ENCODE measurements around the gene C1QTNF12.
A peak's percentile ranks its signal among the peaks of the same experiment; 100 is the strongest.

Gene C1QTNF12

DNA sequence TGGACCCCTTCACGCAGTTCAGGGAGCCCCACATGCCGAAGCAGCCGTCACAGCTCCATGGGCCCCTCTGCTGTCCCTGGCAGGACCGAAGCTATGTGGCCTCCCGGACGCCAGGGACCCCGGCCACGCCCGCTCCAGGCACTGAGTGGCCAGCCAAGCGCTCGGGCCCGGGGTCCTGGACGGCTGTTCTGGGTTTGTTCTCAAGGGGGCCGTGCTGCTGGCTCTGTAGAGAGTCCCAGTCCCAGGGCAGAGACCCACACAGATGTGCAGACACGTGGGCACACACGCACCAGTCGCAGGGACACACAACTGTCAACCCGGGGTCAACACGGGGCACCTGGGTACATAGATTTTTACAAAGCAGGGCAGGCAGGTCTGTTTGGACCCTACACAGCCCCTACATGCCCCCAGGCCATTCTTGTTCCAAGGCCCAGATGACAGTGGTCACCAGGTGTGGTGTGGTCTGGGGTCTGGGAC is 7.8 kb downstream of the C1QTNF12 start:
- Histone ChIP-seq H3K27ac (ENCODE audit: low read depth, low read length) (no peak overlapping the region), H3K9me3 (ENCODE audit: control insufficient read depth, insufficient read depth, low read depth, low read length) (no peaks in the 10 kb centered on the region), H3K4me1 (ENCODE audit: control insufficient read depth, insufficient read depth, low read length) (peaks cover 14% of the 10 kb centered on the region; the same call in 1 of the 2 replicates), H3K9ac (ENCODE audit: low read length) (no peak overlapping the region), H3K36me3 (ENCODE audit: control insufficient read depth, insufficient read depth, low read length) (no peaks in the 10 kb centered on the region; the same call in 1 of the 2 replicates), H3K4me3 (ENCODE audit: low read depth, low read length) (no peak overlapping the region), H3K27me3 (ENCODE audit: control insufficient read depth, insufficient read depth, low read length) (no peaks in the 10 kb centered on the region)

DNA sequence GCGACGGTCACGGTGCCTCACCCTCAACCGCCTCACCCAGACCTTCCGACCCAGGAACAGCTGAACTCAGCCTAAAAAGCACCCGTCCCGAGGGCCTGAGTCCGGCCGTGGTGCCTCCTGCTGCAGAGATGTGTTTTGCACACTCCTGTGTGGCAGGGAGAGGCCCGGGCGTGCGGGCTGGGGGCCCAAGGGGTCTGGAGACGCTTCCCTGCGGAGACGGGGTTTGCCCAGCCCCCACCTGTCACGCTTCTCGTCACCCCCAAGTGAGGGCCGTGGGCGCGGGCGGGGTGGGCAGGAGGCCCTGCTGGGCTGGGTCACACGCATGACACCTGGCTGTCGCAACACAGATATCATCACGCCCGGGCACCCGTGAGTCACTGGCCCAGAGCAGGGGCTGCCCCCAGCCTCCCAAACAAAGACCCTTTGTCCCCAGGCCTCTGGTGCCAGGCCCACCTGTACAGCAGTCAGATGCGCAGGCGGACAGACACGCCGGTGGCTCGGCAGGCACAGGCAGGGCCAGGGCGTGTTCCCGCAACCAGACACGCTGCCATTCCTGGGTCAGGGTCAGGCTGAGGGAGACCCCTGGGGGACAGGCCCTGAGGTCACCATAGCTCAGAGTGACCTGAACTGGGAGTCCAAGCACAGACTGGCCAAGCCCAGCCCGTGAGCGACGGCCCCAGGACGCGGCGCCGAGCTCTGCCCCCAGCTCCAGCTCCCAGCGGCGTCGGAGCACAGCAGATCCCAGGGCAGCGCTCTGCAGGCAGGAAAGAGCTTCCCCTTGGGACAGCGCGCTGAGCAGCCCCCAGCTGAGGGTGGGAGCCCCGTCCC is 8.4 kb downstream of the C1QTNF12 start:
- Histone ChIP-seq H3K9ac (ENCODE audit: low read length) (no peak overlapping the region), H3K27me3 (ENCODE audit: control insufficient read depth, insufficient read depth, low read length) (no peaks in the 10 kb centered on the region), H3K36me3 (ENCODE audit: control insufficient read depth, insufficient read depth, low read length) (peaks cover 3% of the 10 kb centered on the region), H3K27ac (ENCODE audit: low read depth, low read length) (no peak overlapping the region), H3K4me3 (ENCODE audit: low read depth, low read length) (no peak overlapping the region), H3K4me1 (ENCODE audit: control insufficient read depth, insufficient read depth, low read length) (peaks cover 14% of the 10 kb centered on the region; the same call in 1 of the 2 replicates), H3K9me3 (ENCODE audit: control insufficient read depth, insufficient read depth, low read depth, low read length) (no peaks in the 10 kb centered on the region)

DNA sequence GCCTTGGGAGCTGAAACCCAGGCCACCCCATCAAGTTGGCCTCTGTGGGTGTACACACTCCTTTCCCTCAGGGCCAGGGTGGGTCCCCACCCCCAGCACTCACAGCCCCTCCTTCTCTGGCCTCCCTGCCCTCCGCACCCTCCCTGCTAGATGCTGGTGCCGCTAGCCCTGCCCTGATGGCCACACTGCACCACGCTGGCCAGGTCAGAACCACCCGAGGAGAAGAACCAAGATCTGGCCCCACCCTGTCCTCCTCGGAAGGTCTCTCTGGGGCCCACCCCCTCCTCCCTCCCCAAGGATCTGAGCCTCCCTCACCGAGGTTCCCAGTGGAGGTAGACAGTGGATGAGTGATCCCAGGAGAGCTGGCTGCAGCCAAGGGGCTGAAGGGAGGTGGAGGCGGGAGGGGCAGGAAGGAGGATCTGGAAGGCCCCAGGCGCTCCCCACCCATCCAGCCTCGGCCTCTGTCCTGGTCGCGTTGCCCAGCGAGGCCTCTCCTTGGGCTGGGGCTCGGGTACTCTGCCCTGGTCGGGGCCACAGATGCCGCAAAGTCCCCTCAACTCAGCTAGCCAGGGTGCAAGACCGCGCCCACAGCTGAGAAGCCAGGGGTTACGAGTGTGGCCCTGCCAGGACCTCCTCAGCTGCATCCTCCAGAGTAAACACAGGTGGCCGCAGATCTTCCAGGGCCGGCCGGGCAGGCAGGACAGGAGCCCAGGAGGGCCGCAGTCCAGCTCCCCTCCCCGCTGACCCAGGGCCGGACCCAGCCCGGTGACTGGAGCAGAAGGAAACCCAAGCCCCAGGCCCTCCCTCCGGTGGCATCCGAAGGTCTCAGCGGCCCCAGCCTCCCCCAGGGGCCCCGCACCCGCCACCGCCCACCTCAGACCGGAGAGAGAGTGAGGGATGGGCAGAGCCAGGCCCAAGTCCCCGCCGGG is 9.3 kb downstream of the C1QTNF12 start:
- Histone ChIP-seq H3K27ac (ENCODE audit: low read depth, low read length) (no peak overlapping the region), H3K4me3 (ENCODE audit: low read depth, low read length) (no peak overlapping the region), H3K9ac (ENCODE audit: low read length) (no peak overlapping the region), H3K4me1 (ENCODE audit: control insufficient read depth, insufficient read depth, low read length) (peaks cover 14% of the 10 kb centered on the region; the same call in 1 of the 2 replicates), H3K9me3 (ENCODE audit: control insufficient read depth, insufficient read depth, low read depth, low read length) (0 out of 2 replicates have a peak, but pooled peaks cover 2% of the 10 kb centered on the region), H3K27me3 (ENCODE audit: control insufficient read depth, insufficient read depth, low read length) (no peaks in the 10 kb centered on the region), H3K36me3 (ENCODE audit: control insufficient read depth, insufficient read depth, low read length) (peaks cover 3% of the 10 kb centered on the region)

DNA sequence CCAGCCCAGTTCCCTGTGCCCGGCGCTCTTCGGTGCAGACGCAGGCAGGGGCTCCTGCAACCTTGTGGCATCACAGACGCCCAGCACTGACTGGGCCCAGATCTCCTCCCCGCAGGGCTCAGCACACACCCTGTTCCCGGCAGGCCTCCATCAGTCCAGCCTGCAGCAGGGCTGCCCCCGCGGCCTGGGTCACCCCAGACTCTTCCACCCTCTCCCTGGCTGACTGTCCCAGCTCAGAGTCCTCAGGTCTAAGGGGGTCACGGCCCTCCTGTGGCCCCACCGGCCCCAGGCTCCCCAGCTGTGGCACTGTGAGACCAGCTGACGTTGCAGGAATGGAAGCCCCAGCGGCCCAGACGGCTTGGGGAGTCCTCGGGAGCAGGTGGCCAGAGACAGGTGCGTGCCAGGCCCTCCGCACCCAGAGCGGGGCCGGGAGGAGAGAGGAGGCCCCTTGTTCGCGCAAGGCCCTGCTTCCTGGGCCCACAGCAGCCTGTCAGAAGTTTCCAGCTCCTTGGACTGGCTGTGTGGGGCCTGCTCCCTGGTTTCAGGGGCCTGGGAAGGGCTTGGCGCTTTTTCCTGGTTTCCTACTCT is 10.3 kb downstream of the C1QTNF12 start:
- Histone ChIP-seq H3K4me1 (ENCODE audit: control insufficient read depth, insufficient read depth, low read length) (peaks cover 14% of the 10 kb centered on the region; the same call in 1 of the 2 replicates), H3K9me3 (ENCODE audit: control insufficient read depth, insufficient read depth, low read depth, low read length) (0 out of 2 replicates have a peak, but pooled peaks cover 2% of the 10 kb centered on the region), H3K36me3 (ENCODE audit: control insufficient read depth, insufficient read depth, low read length) (peaks cover 3% of the 10 kb centered on the region), H3K9ac (ENCODE audit: low read length) (no peak overlapping the region), H3K4me3 (ENCODE audit: low read depth, low read length) (no peak overlapping the region), H3K27me3 (ENCODE audit: control insufficient read depth, insufficient read depth, low read length) (no peaks in the 10 kb centered on the region), H3K27ac (ENCODE audit: low read depth, low read length) (no peak overlapping the region)

DNA sequence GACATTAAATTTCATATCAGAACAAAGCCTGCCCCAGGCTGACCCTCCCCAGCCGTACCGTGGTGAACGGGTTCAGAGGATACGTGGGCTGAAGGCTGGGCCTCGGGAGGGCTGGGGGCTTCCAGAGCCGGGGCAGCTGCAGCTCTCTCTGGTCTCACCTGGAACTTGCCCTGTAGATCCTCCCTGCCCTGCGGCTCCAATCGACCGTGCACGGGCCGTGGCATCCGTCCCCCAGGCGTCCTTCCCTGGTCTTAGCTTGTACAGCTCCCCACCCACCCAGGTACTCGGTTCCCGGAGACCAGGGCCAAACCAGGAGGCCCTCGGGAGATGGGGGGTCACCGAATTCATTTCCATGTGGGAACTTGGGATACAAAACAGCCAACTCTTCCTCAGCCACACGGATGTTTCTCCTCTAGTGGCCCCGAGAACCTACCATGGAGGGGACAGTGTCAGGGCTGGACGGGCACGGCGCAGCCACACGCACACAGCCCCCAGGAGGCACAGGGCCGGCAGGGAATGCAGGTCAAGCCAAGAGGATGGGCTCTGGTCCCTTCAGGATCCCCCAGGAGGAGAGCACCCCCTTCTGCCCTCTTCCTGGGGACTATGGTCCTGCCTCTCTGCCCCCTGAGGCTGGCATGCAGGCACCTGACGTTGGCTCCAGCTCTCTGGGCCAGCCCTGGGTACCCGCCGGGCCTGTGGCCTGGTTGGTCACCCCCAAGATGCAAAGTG is 11.3 kb downstream of the C1QTNF12 start:
- no peak overlapping the region for H3K27ac ChIP-seq (ENCODE audit: low read depth, low read length)

DNA sequence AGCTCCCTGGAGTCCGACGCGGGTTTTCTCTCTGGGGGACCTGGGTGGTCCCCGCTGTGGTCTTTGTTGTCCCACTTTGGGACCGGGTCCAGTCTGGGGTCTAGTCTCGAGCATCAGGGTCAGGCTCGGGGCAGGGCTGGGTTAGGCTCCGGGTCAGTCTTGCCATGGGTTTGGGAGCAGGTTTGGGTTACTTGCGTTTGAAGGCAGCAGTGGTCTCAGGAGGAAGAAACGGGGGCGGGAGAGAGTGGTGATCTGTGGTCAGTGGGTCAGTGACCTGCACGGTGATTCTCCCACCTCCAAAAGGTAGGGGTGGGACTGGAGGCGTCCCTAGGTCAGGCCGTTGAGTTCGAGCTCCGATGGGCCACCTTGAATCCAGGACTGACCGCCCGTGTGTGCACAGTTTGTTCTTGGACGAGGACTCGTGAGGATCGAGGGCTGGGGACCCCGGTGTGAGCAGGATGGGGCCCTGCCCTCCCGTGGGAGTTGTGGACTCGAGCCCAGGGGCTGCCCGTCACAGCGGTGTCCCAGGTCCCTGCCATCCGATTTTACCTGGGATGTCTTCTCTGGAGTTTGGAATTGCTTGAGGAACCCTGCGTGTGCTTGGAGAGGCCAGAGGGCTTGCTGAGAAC is 12.2 kb downstream of the C1QTNF12 start:
- Histone ChIP-seq H3K4me1 (ENCODE audit: control insufficient read depth, insufficient read depth, low read length) (peaks cover 17% of the 10 kb centered on the region; the same call in 1 of the 2 replicates), H3K9ac (ENCODE audit: low read length) (no peak overlapping the region), H3K27ac (ENCODE audit: low read depth, low read length) (no peak overlapping the region), H3K9me3 (ENCODE audit: control insufficient read depth, insufficient read depth, low read depth, low read length) (0 out of 2 replicates have a peak, but pooled peaks cover 2% of the 10 kb centered on the region), H3K4me3 (ENCODE audit: low read depth, low read length) (no peak overlapping the region), H3K27me3 (ENCODE audit: control insufficient read depth, insufficient read depth, low read length) (no peaks in the 10 kb centered on the region), H3K36me3 (ENCODE audit: control insufficient read depth, insufficient read depth, low read length) (peaks cover 3% of the 10 kb centered on the region)

More for the DNA sequence above, 11.3 kb downstream of the C1QTNF12 start:
- H3K9me3 ChIP-seq (ENCODE audit: control insufficient read depth, insufficient read depth, low read depth, low read length) = 0 out of 2 replicates have a peak, but pooled peaks cover 2% of the 10 kb centered on the region
- peaks cover 3% of the 10 kb centered on the region for H3K36me3 ChIP-seq (ENCODE audit: control insufficient read depth, insufficient read depth, low read length)
- peaks cover 17% of the 10 kb centered on the region; the same call in 1 of the 2 replicates for H3K4me1 ChIP-seq (ENCODE audit: control insufficient read depth, insufficient read depth, low read length)
- no peak overlapping the region for H3K4me3 ChIP-seq (ENCODE audit: low read depth, low read length)
- H3K9ac ChIP-seq (ENCODE audit: low read length) = no peak overlapping the region
- H3K27me3 ChIP-seq (ENCODE audit: control insufficient read depth, insufficient read depth, low read length) = no peaks in the 10 kb centered on the region

DNA sequence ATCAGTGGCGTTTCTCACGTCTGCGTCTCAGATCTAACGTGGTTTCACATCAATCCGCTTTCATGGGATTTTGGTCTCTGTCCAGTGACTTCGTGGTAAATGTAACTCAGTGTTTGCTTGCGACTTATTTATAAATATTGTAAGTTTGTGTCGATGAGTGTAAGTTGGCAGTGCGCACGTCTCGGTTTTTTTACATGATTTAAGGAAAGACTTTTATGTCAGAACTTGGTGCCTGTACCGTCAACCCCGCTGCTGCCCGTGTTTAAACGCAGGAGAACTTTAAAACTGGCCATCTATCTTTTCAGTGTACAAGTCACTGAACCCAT is 13.0 kb downstream of the C1QTNF12 start:
- Histone ChIP-seq H3K27me3 (ENCODE audit: control insufficient read depth, insufficient read depth, low read length) (no peaks in the 10 kb centered on the region), H3K4me3 (ENCODE audit: low read depth, low read length) (no peak overlapping the region), H3K9ac (ENCODE audit: low read length) (no peak overlapping the region), H3K4me1 (ENCODE audit: control insufficient read depth, insufficient read depth, low read length) (peaks cover 17% of the 10 kb centered on the region; the same call in 1 of the 2 replicates), H3K27ac (ENCODE audit: low read depth, low read length) (no peak overlapping the region), H3K9me3 (ENCODE audit: control insufficient read depth, insufficient read depth, low read depth, low read length) (0 out of 2 replicates have a peak, but pooled peaks cover 2% of the 10 kb centered on the region), H3K36me3 (ENCODE audit: control insufficient read depth, insufficient read depth, low read length) (peaks cover 10% of the 10 kb centered on the region)

DNA sequence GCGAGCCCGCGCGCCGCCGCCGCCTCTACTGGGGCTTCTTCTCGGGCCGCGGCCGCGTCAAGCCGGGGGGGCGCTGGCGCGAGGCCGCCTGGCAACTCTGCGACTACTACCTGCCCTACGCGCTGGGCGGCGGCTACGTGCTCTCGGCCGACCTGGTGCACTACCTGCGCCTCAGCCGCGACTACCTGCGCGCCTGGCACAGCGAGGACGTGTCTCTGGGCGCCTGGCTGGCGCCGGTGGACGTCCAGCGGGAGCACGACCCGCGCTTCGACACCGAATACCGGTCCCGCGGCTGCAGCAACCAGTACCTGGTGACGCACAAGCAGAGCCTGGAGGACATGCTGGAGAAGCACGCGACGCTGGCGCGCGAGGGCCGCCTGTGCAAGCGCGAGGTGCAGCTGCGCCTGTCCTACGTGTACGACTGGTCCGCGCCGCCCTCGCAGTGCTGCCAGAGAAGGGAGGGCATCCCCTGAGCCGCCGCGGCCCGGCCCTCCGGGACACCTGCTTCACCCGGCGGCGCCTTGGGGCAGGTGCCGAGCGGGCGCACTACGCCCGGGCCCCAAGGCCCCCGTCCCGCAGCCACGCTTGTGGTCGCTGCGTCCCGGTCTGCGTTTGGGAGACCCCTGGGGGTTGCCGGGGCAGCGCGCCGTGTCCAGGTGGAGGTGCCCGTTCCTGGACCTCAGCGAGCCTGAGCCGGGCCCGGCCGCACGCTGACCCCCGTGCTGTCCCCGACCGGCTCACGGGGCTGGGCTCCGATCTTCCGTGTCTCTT is 13.5 kb downstream of the C1QTNF12 start:
- no peaks in the 10 kb centered on the region for H3K27me3 ChIP-seq (ENCODE audit: control insufficient read depth, insufficient read depth, low read length)
- peaks cover 13% of the 10 kb centered on the region; the same call in 1 of the 2 replicates for H3K4me1 ChIP-seq (ENCODE audit: control insufficient read depth, insufficient read depth, low read length)
- H3K9ac ChIP-seq (ENCODE audit: low read length) = no peak overlapping the region
- H3K36me3 ChIP-seq (ENCODE audit: control insufficient read depth, insufficient read depth, low read length) = peaks cover 15% of the 10 kb centered on the region
- H3K4me3 ChIP-seq (ENCODE audit: low read depth, low read length) = peak overlapping the region; percentile 53
- H3K9me3 ChIP-seq (ENCODE audit: control insufficient read depth, insufficient read depth, low read depth, low read length) = 0 out of 2 replicates have a peak, but pooled peaks cover 2% of the 10 kb centered on the region
- H3K27ac ChIP-seq (ENCODE audit: low read depth, low read length) = no peak overlapping the region

DNA sequence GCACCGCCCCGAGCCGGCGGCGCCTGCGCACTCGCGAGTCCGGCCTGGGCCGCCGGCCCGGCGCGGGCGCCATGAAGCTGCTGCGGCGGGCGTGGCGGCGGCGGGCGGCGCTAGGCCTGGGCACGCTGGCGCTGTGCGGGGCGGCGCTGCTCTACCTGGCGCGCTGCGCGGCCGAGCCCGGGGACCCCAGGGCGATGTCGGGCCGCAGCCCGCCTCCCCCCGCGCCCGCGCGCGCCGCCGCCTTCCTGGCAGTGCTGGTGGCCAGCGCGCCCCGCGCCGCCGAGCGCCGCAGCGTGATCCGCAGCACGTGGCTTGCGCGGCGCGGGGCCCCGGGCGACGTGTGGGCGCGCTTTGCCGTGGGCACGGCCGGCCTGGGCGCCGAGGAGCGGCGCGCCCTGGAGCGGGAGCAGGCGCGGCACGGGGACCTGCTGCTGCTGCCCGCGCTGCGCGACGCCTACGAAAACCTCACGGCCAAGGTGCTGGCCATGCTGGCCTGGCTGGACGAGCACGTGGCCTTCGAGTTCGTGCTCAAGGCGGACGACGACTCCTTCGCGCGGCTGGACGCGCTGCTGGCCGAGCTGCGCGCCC is 14.2 kb downstream of the C1QTNF12 start, which contains the start of gene B3GALT6:
Gene B3GALT6 (plus strand): TSS at position 30 of the 588 bp plus-strand sequence. CDS start 42 bp downstream, at position 72.
- no peaks in the 10 kb centered on the region for H3K27me3 ChIP-seq (ENCODE audit: control insufficient read depth, insufficient read depth, low read length)
- 0 out of 2 replicates have a peak, but pooled peaks cover 2% of the 10 kb centered on the region for H3K9me3 ChIP-seq (ENCODE audit: control insufficient read depth, insufficient read depth, low read depth, low read length)
- peaks cover 22% of the 10 kb centered on the region for H3K36me3 ChIP-seq (ENCODE audit: control insufficient read depth, insufficient read depth, low read length)
- peak within 1 kb of the TSS; percentile 92 for H3K27ac ChIP-seq (ENCODE audit: low read depth, low read length)
- peak within 1 kb of the TSS; percentile 97 for H3K4me3 ChIP-seq (ENCODE audit: low read depth, low read length)
- H3K4me1 ChIP-seq (ENCODE audit: control insufficient read depth, insufficient read depth, low read length) = peaks cover 8% of the 10 kb centered on the region; the same call in 1 of the 2 replicates
- peak within 1 kb of the TSS; percentile 97 for H3K9ac ChIP-seq (ENCODE audit: low read length)

Data from HUES6 (cell line).